ENCODE results near the gene USP10.

The USP10 gene

DNA sequence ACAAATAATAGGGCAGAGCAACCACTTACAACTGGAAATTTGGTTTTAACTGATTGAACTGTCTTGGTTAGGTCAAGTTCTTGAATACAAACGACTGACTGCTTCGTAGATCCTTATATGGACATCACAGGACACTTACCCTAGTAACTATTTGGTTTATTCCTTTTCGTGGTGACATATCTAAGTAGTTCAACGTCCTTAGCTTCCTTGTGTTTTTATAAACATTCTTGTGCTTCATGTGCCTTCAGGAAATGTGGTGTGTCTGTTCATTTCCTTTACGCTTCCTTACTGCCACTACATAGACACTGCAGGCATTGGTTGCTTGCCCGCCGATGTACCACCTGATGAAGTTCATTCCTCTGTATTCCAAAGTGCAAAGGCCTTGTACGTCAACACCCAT, 59.3 kb downstream of the USP10 start:
- Histone ChIP-seq H3K4me3 (ENCODE audit: low read length) (no peak overlapping the region), H3K36me3 (ENCODE audit: insufficient read depth, low read length) (peaks cover 52% of the 10 kb centered on the region), H3K9me3 (ENCODE audit: low read length) (peaks cover 2% of the 10 kb centered on the region), H3K4me1 (ENCODE audit: insufficient read depth, low read length) (peaks cover 3% of the 10 kb centered on the region), H2AFZ (ENCODE audit: low read depth, low read length) (no peak overlapping the region), H3K27me3 (ENCODE audit: insufficient read depth, low read length) (no peaks in the 10 kb centered on the region)

- Histone ChIP-seq H3K9me3 (ENCODE audit: low read length) (peaks cover 2% of the 10 kb centered on the region), H3K36me3 (ENCODE audit: insufficient read depth, low read length) (peaks cover 55% of the 10 kb centered on the region), H3K4me3 (ENCODE audit: low read length) (no peak overlapping the region), H3K27me3 (ENCODE audit: insufficient read depth, low read length) (no peaks in the 10 kb centered on the region), H2AFZ (ENCODE audit: low read depth, low read length) (no peak overlapping the region), H3K4me1 (ENCODE audit: insufficient read depth, low read length) (no peaks in the 10 kb centered on the region)
Observed at GRCh38 chr16:84759906-84760305, 60.1 kb downstream of the USP10 start.

- Histone ChIP-seq H2AFZ (ENCODE audit: low read depth, low read length) (no peak overlapping the region), H3K4me1 (ENCODE audit: insufficient read depth, low read length) (no peaks in the 10 kb centered on the region), H3K27me3 (ENCODE audit: insufficient read depth, low read length) (no peaks in the 10 kb centered on the region), H3K4me3 (ENCODE audit: low read length) (no peak overlapping the region), H3K36me3 (ENCODE audit: insufficient read depth, low read length) (peaks cover 73% of the 10 kb centered on the region), H3K9me3 (ENCODE audit: low read length) (peaks cover 4% of the 10 kb centered on the region)
Observed at GRCh38 chr16:84761448-84762368, 61.9 kb downstream of the USP10 start.

GRCh38 chr16:84763164-84763563, 63.4 kb downstream of the USP10 start:
- H2AFZ ChIP-seq (ENCODE audit: low read depth, low read length): no peak overlapping the region
- no peak overlapping the region for H3K4me3 ChIP-seq (ENCODE audit: low read length)
- no peaks in the 10 kb centered on the region for H3K4me1 ChIP-seq (ENCODE audit: insufficient read depth, low read length)
- H3K9me3 ChIP-seq (ENCODE audit: low read length): peaks cover 4% of the 10 kb centered on the region
- H3K36me3 ChIP-seq (ENCODE audit: insufficient read depth, low read length): peaks cover 82% of the 10 kb centered on the region
- H3K27me3 ChIP-seq (ENCODE audit: insufficient read depth, low read length): no peaks in the 10 kb centered on the region

GRCh38 chr16:84763629-84764028, 63.8 kb downstream of the USP10 start:
- Histone ChIP-seq H3K4me3 (ENCODE audit: low read length) (no peak overlapping the region), H3K36me3 (ENCODE audit: insufficient read depth, low read length) (peaks cover 84% of the 10 kb centered on the region)

GRCh38 chr16:84764970-84765369, 65.2 kb downstream of the USP10 start:
- H3K4me1 ChIP-seq (ENCODE audit: insufficient read depth, low read length): no peaks in the 10 kb centered on the region
- H2AFZ ChIP-seq (ENCODE audit: low read depth, low read length): no peak overlapping the region
- H3K9me3 ChIP-seq (ENCODE audit: low read length): peaks cover 6% of the 10 kb centered on the region
- H3K36me3 ChIP-seq (ENCODE audit: insufficient read depth, low read length): peaks cover 86% of the 10 kb centered on the region
- H3K4me3 ChIP-seq (ENCODE audit: low read length): no peak overlapping the region
- no peaks in the 10 kb centered on the region for H3K27me3 ChIP-seq (ENCODE audit: insufficient read depth, low read length)

More at GRCh38 chr16:84763629-84764028, 63.8 kb downstream of the USP10 start:
- no peak overlapping the region for H2AFZ ChIP-seq (ENCODE audit: low read depth, low read length)
- no peaks in the 10 kb centered on the region for H3K27me3 ChIP-seq (ENCODE audit: insufficient read depth, low read length)
- H3K4me1 ChIP-seq (ENCODE audit: insufficient read depth, low read length): no peaks in the 10 kb centered on the region
- H3K9me3 ChIP-seq (ENCODE audit: low read length): peaks cover 4% of the 10 kb centered on the region

DNA sequence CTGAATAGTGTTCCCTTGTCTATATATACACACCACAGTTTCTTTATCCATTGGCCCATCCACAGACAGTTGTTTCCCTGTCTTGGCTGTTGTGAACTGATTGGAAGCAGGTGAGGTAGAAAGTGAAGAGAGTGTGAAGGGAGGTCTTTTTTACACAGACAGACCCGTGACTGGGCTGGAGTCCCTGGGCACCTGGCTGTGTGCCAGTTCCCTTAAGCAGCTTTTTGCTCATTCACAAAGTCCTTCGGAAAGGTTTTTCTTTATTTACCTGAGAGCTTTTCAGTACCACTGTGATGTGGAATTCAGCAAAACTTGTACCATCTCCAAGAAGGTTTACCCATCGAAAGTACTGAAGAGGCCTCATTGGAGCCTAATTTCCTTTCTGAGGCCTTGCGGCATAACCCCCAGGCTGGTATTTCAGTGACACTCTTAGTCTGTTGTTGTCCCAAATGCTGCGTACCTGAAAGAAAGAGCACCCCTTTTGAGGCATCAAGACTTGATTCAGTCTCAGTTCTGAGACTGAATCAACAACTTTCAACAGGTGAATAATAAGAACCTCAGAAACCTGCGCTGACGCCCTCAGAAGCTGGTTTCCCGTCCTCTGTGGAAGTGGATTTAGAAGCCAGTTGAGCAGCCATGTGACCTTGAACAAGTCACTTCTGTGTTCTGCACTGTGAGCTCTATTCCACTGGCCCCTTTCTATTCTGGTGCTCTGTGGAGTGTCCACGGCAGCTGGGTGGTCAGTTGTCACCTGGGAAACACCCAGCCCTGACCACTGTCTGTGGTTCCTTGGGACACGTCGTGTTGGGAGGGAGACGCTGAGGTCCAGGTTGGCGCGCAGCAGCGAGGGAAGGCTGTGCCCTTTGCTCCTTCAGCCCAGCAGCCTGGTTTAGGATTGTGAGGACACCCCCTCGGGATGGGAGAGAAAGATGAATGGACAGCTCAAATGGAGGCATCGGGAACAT, 66.1 kb downstream of the USP10 start:
- Histone ChIP-seq H3K4me1 (ENCODE audit: insufficient read depth, low read length) (no peaks in the 10 kb centered on the region), H3K36me3 (ENCODE audit: insufficient read depth, low read length) (peaks cover 81% of the 10 kb centered on the region), H3K9me3 (ENCODE audit: low read length) (peaks cover 6% of the 10 kb centered on the region), H3K27me3 (ENCODE audit: insufficient read depth, low read length) (no peaks in the 10 kb centered on the region), H3K4me3 (ENCODE audit: low read length) (no peak overlapping the region), H2AFZ (ENCODE audit: low read depth, low read length) (no peak overlapping the region)

DNA sequence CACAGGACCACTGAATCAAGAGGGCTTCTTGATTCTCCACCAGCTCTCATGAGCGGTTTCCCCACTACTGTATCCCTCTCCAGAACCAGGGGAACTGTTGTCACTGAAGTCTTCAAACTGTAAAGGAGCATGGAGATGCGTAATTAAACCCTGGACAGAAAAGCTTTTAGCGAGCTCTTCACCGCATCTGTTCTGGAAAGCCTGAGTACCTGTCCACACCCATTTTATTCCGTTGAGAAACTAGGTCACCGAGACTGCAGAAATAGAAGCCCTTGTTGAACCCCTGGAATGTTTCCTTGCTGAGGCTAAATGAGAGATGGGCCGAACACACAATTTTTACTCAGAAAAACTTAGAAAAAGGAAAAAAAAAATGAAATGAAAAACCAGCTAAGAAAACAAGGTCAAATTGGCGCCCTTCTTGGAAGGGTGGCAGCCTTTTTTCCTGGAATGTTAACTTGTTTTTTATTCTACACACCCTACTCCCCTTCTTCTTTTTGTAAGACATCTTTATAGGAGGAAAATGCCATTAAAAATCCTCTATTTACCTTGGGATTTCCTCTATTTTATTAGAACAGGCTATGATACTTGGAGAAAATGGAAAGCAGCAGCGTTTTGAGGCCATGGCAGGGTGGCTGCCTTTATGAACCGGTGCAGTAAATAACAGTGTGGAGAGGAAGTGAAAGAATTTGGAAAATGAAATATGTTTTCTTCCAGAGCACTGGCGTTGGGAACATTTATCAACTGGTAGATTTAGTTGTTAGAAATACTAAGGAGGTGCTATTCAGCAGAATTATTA, 67.4 kb downstream of the USP10 start:
- H3K36me3 ChIP-seq (ENCODE audit: insufficient read depth, low read length): peaks cover 79% of the 10 kb centered on the region
- no peak overlapping the region for H3K4me3 ChIP-seq (ENCODE audit: low read length)
- H2AFZ ChIP-seq (ENCODE audit: low read depth, low read length): no peak overlapping the region
- peaks cover 6% of the 10 kb centered on the region for H3K9me3 ChIP-seq (ENCODE audit: low read length)
- H3K4me1 ChIP-seq (ENCODE audit: insufficient read depth, low read length): no peaks in the 10 kb centered on the region
- no peaks in the 10 kb centered on the region for H3K27me3 ChIP-seq (ENCODE audit: insufficient read depth, low read length)

- H3K36me3 ChIP-seq (ENCODE audit: insufficient read depth, low read length): peaks cover 81% of the 10 kb centered on the region
- no peaks in the 10 kb centered on the region for H3K4me1 ChIP-seq (ENCODE audit: insufficient read depth, low read length)
- H3K27me3 ChIP-seq (ENCODE audit: insufficient read depth, low read length): no peaks in the 10 kb centered on the region
- H3K9me3 ChIP-seq (ENCODE audit: low read length): peaks cover 6% of the 10 kb centered on the region
- no peak overlapping the region for H3K4me3 ChIP-seq (ENCODE audit: low read length)
- no peak overlapping the region for H2AFZ ChIP-seq (ENCODE audit: low read depth, low read length)
Observed at GRCh38 chr16:84768061-84768807, 68.4 kb downstream of the USP10 start.

- Histone ChIP-seq H3K36me3 (ENCODE audit: insufficient read depth, low read length) (peaks cover 81% of the 10 kb centered on the region), H3K4me1 (ENCODE audit: insufficient read depth, low read length) (no peaks in the 10 kb centered on the region), H3K27me3 (ENCODE audit: insufficient read depth, low read length) (no peaks in the 10 kb centered on the region), H3K9me3 (ENCODE audit: low read length) (peaks cover 4% of the 10 kb centered on the region), H3K4me3 (ENCODE audit: low read length) (no peak overlapping the region), H2AFZ (ENCODE audit: low read depth, low read length) (no peak overlapping the region)
Observed at GRCh38 chr16:84768808-84769197, 69.0 kb downstream of the USP10 start.

DNA sequence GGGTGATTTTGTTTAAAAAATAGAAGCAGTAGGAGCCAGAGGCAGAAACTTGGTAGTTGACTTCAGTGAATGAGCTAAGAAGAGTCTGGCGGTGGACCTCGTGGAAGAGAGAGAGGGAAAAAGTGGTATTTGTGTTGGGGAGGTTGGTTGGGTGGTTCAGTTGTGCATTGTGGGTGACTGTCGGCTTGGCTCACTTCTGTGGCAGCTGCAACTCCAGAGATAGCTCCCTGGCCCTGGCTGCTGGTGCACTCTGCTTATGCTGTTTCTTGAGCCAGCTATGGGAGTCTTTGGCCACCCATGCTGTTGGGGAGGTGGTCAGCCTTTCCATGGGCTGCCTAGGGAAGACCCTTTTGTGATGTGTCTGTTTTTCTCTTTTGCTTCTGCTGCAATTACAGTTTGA, 69.6 kb downstream of the USP10 start:
- Histone ChIP-seq H3K4me1 (ENCODE audit: insufficient read depth, low read length) (no peaks in the 10 kb centered on the region), H3K4me3 (ENCODE audit: low read length) (no peak overlapping the region), H2AFZ (ENCODE audit: low read depth, low read length) (no peak overlapping the region), H3K9me3 (ENCODE audit: low read length) (peaks cover 4% of the 10 kb centered on the region), H3K27me3 (ENCODE audit: insufficient read depth, low read length) (no peaks in the 10 kb centered on the region), H3K36me3 (ENCODE audit: insufficient read depth, low read length) (peaks cover 79% of the 10 kb centered on the region)

DNA sequence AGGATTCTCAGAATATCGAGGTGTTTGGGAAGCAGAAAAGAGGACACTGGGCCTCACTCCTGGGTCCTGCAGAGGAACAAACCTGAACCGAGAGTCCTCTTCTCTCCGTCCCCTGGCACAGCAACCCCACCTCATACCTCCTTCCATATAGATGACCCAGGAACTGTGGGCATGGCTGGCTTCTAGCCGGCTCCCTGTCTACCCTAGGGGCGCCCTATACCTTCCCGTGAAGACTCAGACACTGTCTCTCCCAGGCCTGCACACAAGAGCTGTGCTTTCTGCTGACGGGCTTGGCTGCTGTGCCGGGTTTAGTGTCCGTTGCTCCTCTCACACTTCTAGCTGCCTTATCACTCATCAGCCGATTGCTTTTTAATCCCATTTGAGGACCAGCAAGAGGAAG, 73.5 kb downstream of the USP10 start:
- Histone ChIP-seq H3K36me3 (ENCODE audit: insufficient read depth, low read length) (peaks cover 85% of the 10 kb centered on the region), H3K4me3 (ENCODE audit: low read length) (no peak overlapping the region), H2AFZ (ENCODE audit: low read depth, low read length) (no peak overlapping the region), H3K27me3 (ENCODE audit: insufficient read depth, low read length) (no peaks in the 10 kb centered on the region), H3K9me3 (ENCODE audit: low read length) (peaks cover 2% of the 10 kb centered on the region), H3K4me1 (ENCODE audit: insufficient read depth, low read length) (no peaks in the 10 kb centered on the region)
